ENCODE data around the gene MMRN1.

The MMRN1 gene

GRCh38 chr4:89909889-89910288 is 15.2 kb downstream of the MMRN1 start:
- DNase-seq = no peak

- DNase-seq = no peak
Measured at GRCh38 chr4:89913623-89914022, 19.0 kb downstream of the MMRN1 start.

- no peak for DNase-seq
Measured at GRCh38 chr4:89914609-89915550, 20.2 kb downstream of the MMRN1 start.

- DNase-seq = no peak
Measured at GRCh38 chr4:89915937-89916336, 21.3 kb downstream of the MMRN1 start.

- DNase-seq = no peak
Measured at GRCh38 chr4:89922848-89923416, 28.3 kb downstream of the MMRN1 start.

- no peak for DNase-seq
Measured at GRCh38 chr4:89928838-89929237, 34.2 kb downstream of the MMRN1 start.

- no peak for DNase-seq
Measured at GRCh38 chr4:89929425-89930159, 34.9 kb downstream of the MMRN1 start.

GRCh38 chr4:89939546-89939945 is 44.9 kb downstream of the MMRN1 start:
- DNase-seq = no peak

GRCh38 chr4:89939994-89940393 is 45.3 kb downstream of the MMRN1 start:
- DNase-seq = no peak

- DNase-seq = no peak
Measured at GRCh38 chr4:89942811-89943210, 48.2 kb downstream of the MMRN1 start.

GRCh38 chr4:89949782-89950387 is 55.2 kb downstream of the MMRN1 start:
- DNase-seq = no peak

GRCh38 chr4:89952458-89952857 is 57.8 kb downstream of the MMRN1 start:
- DNase-seq = no peak

- DNase-seq = no peak
Measured at GRCh38 chr4:89954906-89955695, 60.4 kb downstream of the MMRN1 start.

- DNase-seq = no peak
Measured at GRCh38 chr4:89957046-89957926, 62.6 kb downstream of the MMRN1 start.

GRCh38 chr4:89981789-89982334 is 87.2 kb downstream of the MMRN1 start:
- DNase-seq = no peak

- no peak for DNase-seq
Measured at GRCh38 chr4:89988268-89988667, 93.6 kb downstream of the MMRN1 start.

- no peak for DNase-seq
Measured at GRCh38 chr4:89992744-89993143, 98.1 kb downstream of the MMRN1 start.

GRCh38 chr4:89994176-89994873 is 99.7 kb downstream of the MMRN1 start:
- no peak for DNase-seq

GRCh38 chr4:89995006-89995405 is 100.4 kb downstream of the MMRN1 start:
- no peak for DNase-seq

GRCh38 chr4:89995814-89996213 is 101.2 kb downstream of the MMRN1 start:
- no peak for DNase-seq
